Hair follicular keratinocyte (primary cell): ENCODE results near the gene ARHGEF3. TPM values are rescaled to one million over a fixed set of nuclear protein-coding genes. Genes with fewer than 3 reads are reported as not detected.

Experiments
- total RNA-seq: library from RNA; depleted of rRNA; stranded (reverse); fragments of >200 nt; gene quantifications from 2 replicates; pipeline ENCODE4 v1.2.3, GENCODE V29; 2015

The ARHGEF3 gene
- 9.5 and 10.1 TPM in 2 replicates for total RNA-seq

GRCh38 chr3:56801662-56802377 is at the start of gene ARHGEF3:
Gene ARHGEF3 (minus strand): TSS chr3:56801949. CDS start chr3:56801798, 151 bp downstream.

GRCh38 chr3:56683122-56683817 is 118.5 kb downstream of the ARHGEF3 start, which contains the start of gene TASOR:
Gene TASOR (minus strand): TSS chr3:56683265. CDS start chr3:56683006, 259 bp downstream.

Other genes with a start within 250 kb of the ARHGEF3 start
- gene CCDC66, start 244.8 kb downstream of the ARHGEF3 start, total RNA-seq, result 8.5 and 15.9 TPM in 2 replicates
- gene TASOR, start 118.7 kb downstream of the ARHGEF3 start, total RNA-seq, result 28.3 and 36.2 TPM in 2 replicates